IMR-90 (cell line): ENCODE results near the gene ZNF780B. TPM values are rescaled to one million over a fixed set of nuclear protein-coding genes. Genes with fewer than 3 reads are reported as not detected.

Experiments
- ATAC-seq: fragments of 200-7000 bp; cut with Tn5 transposase; 2 replicates; pipeline ENCODE4 v1.9.1; 2020; ENCODE audit warnings: low read depth, mild to moderate bottlenecking, moderate library complexity
- BruUV-seq: library from RNA; stranded (reverse); fragments of 400-500 nt; replicated peaks from 2 replicates; lab custom pipeline; 2021; lab: Mats Ljungman, UMichigan
- CTCF ChIA-PET: fragments of 300-600 bp; formaldehyde crosslinking; extraction: SDS; loops from one replicate; lab custom pipeline; 2021; ENCODE audit warnings: antibody characterized with exemption; lab: Yijun Ruan, JAX
- POLR2A ChIA-PET: fragments of 300-600 bp; sonication (Branson Sonifier 250); formaldehyde crosslinking; loops from one replicate; lab custom pipeline; 2022; ENCODE audit warnings: antibody characterized with exemption; ENCODE audit not compliant: unreplicated experiment; lab: Charles Lee
- DNase-seq: peaks from one replicate; pipeline ENCODE4 v3.0.0; 2013
- H2AFZ ChIP-seq: replicated peaks from 2 replicates; pipeline ENCODE3; 2013; ENCODE audit warnings: low read length, mild to moderate bottlenecking; ENCODE audit not compliant: poor library complexity
- H2AK5ac ChIP-seq: 2 replicates; pipeline ENCODE4 v1.6.1; 2013; ENCODE audit warnings: low read depth, low read length, inconsistent platforms
- H2AK9ac ChIP-seq: replicated peaks from 2 replicates; pipeline ENCODE3; 2013; ENCODE audit warnings: mild to moderate bottlenecking, low read depth, low read length, moderate library complexity; ENCODE audit not compliant: poor library complexity
- H2BK120ac ChIP-seq: 2 replicates; pipeline ENCODE4 v1.6.1; 2013; ENCODE audit warnings: low read depth, low read length, inconsistent platforms
- H2BK15ac ChIP-seq: 3 replicates; pipeline ENCODE4 v1.6.1; 2013; ENCODE audit warnings: low read depth, low read length, inconsistent platforms
- H2BK20ac ChIP-seq: 2 replicates; pipeline ENCODE4 v1.6.1; 2013; ENCODE audit warnings: low read depth, mild to moderate bottlenecking, inconsistent platforms, low read length, moderate library complexity
- H2BK5ac ChIP-seq: 2 replicates; pipeline ENCODE4 v1.6.1; 2013; ENCODE audit warnings: mild to moderate bottlenecking, low read depth, low read length, inconsistent platforms; ENCODE audit not compliant: poor library complexity, severe bottlenecking
- H3K14ac ChIP-seq: replicated peaks from 2 replicates; pipeline ENCODE4 v1.6.1; 2013; ENCODE audit warnings: low read depth, low read length, inconsistent platforms
- H3K18ac ChIP-seq: 2 replicates; pipeline ENCODE4 v1.6.1; 2013; ENCODE audit warnings: low read depth, low read length, control low read depth
- H3K23ac ChIP-seq: 2 replicates; pipeline ENCODE4 v1.6.1; 2013; ENCODE audit warnings: low read depth, low read length, inconsistent platforms
- H3K27ac ChIP-seq: 2 replicates; pipeline ENCODE4 v1.5.1; 2013; ENCODE audit warnings: mild to moderate bottlenecking, control low read depth, low read length; ENCODE audit not compliant: insufficient read depth
- H3K27me3 ChIP-seq: 2 replicates; pipeline ENCODE4 v1.6.1; 2013; ENCODE audit warnings: low read length; ENCODE audit not compliant: control insufficient read depth, insufficient read depth
- H3K36me3 ChIP-seq: 2 replicates; pipeline ENCODE4 v1.6.1; 2013; ENCODE audit warnings: low read length, mixed read lengths; ENCODE audit not compliant: control insufficient read depth, insufficient read depth
- H3K4ac ChIP-seq: 2 replicates; pipeline ENCODE4 v1.6.1; 2013; ENCODE audit warnings: low read depth, low read length, inconsistent platforms
- H3K4me1 ChIP-seq: 2 replicates; pipeline ENCODE4 v1.6.1; 2013; ENCODE audit warnings: low read length, mixed read lengths; ENCODE audit not compliant: control insufficient read depth, insufficient read depth
- H3K4me2 ChIP-seq: 2 replicates; pipeline ENCODE4 v1.6.1; 2013; ENCODE audit warnings: low read depth, mild to moderate bottlenecking, control low read depth, low read length, moderate library complexity
- H3K4me3 ChIP-seq: 2 replicates; pipeline ENCODE4 v1.5.1; 2013; ENCODE audit warnings: low read depth, mild to moderate bottlenecking, control low read depth, low read length, moderate library complexity; ENCODE audit not compliant: insufficient read depth
- H3K56ac ChIP-seq: 2 replicates; pipeline ENCODE4 v1.6.1; 2013; ENCODE audit warnings: low read length, inconsistent platforms; ENCODE audit not compliant: insufficient read depth; ENCODE audit errors: extremely low read depth
- H3K79me1 ChIP-seq, 2 experiments: 2 replicates each; pipeline ENCODE4 v1.6.1; 2013; ENCODE audit warnings: low read length in 2 of 2, inconsistent platforms in 1 of 2, low read depth in 1 of 2
- H3K9ac ChIP-seq: 2 replicates; pipeline ENCODE4 v1.6.1; 2013; ENCODE audit warnings: low read depth, low read length, control low read depth
- H3K9me1 ChIP-seq: 2 replicates; pipeline ENCODE4 v1.6.1; 2013; ENCODE audit warnings: low read length, inconsistent platforms; ENCODE audit not compliant: insufficient read depth
- H3K9me3 ChIP-seq: 2 replicates; pipeline ENCODE4 v1.6.1; 2013; ENCODE audit warnings: low read length; ENCODE audit not compliant: control insufficient read depth, insufficient read depth
- H4K20me1 ChIP-seq: 2 replicates; pipeline ENCODE4 v1.6.1; 2013; ENCODE audit warnings: low read length, inconsistent platforms; ENCODE audit not compliant: insufficient read depth
- H4K5ac ChIP-seq: 2 replicates; pipeline ENCODE4 v1.6.1; 2013; ENCODE audit warnings: mild to moderate bottlenecking, low read depth, low read length, control low read depth
- H4K8ac ChIP-seq, 2 experiments: 2 replicates each; pipeline ENCODE4 v1.6.1; 2013; ENCODE audit warnings: low read depth in 2 of 2, low read length in 2 of 2, control low read depth in 1 of 2, inconsistent platforms in 1 of 2
- H4K91ac ChIP-seq: 2 replicates; pipeline ENCODE4 v1.6.1; 2013; ENCODE audit warnings: low read depth, low read length, inconsistent platforms; ENCODE audit not compliant: insufficient read depth
- BHLHE40 ChIP-seq: fragments of 150-350 bp; IDR thresholded peaks from 2 replicates; pipeline ENCODE4 v1.6.1; 2016; ENCODE audit warnings: mild to moderate bottlenecking, low read depth, low read length
- CHD1 ChIP-seq: IDR thresholded peaks from 2 replicates; pipeline ENCODE4 v1.6.1; 2012; ENCODE audit warnings: low read depth, low read length, improper control_type of control experiment
- FOS ChIP-seq: fragments of 150-350 bp; IDR thresholded peaks from 2 replicates; pipeline ENCODE4 v1.6.1; 2016; ENCODE audit warnings: low read depth, low read length
- MAFK ChIP-seq: IDR thresholded peaks from 2 replicates; pipeline ENCODE4 v1.6.1; 2012; ENCODE audit warnings: low read depth, low read length, improper control_type of control experiment
- MAZ ChIP-seq: IDR thresholded peaks from 2 replicates; pipeline ENCODE4 v1.6.1; 2012; ENCODE audit warnings: low read depth, mild to moderate bottlenecking, low read length, improper control_type of control experiment, moderate library complexity, borderline replicate concordance
- POLR2A ChIP-seq: IDR thresholded peaks from 2 replicates; pipeline ENCODE4 v1.6.1; 2012; ENCODE audit warnings: mild to moderate bottlenecking, low read depth, low read length
- RFX5 ChIP-seq: IDR thresholded peaks from 2 replicates; pipeline ENCODE4 v1.8.0; 2012; ENCODE audit warnings: low read depth, mild to moderate bottlenecking, low read length, moderate library complexity
- USF2 ChIP-seq: fragments of 150-350 bp; IDR thresholded peaks from 2 replicates; pipeline ENCODE4 v1.6.1; 2017; ENCODE audit warnings: mild to moderate bottlenecking, antibody characterized with exemption, low read length, low read depth
- WGBS, 2 experiments: methylation state at CpG; one replicate each; pipeline versions ENCODE4 v1.1.5 to v1.1.7; 2013; ENCODE audit warnings: missing lambda C conversion rate in 2 of 2; ENCODE audit not compliant: insufficient read length in 1 of 2; ENCODE audit errors: extremely low coverage in 2 of 2; 5-methylcytosine and 5-hydroxymethylcytosine counted together
- dilution Hi-C: fragments of 300-500 bp; cut with HindIII; formaldehyde crosslinking; loops from one replicate; pipeline ENCODE4 v1.14.3; 2018; ENCODE audit warnings: low sequenced_read_pairs; ENCODE audit not compliant: unreplicated experiment
- in situ Hi-C: fragments of 300-500 bp; cut with MboI; formaldehyde crosslinking; loops from 3 replicates; pipeline ENCODE4 v1.14.3; 2019; ENCODE audit warnings: low sequenced_read_pairs, inconsistent platforms, mixed read lengths
- intact Hi-C: fragments of 100-400 bp; cut with micrococcal nuclease; formaldehyde crosslinking; loops from 2 replicates; pipeline ENCODE4 v1.10.0; 2022
- polyA plus RNA-seq, 3 experiments: library from polyadenylated mRNA; depleted of rRNA; stranded (reverse); fragments of >200 nt; gene quantifications; 2 replicates each; pipeline ENCODE4 v1.2.3, GENCODE V29; 2012; ENCODE audit warnings: low replicate concordance in 1 of 3
- total RNA-seq: library from RNA; depleted of rRNA; stranded (reverse); fragments of >200 nt; gene quantifications from 2 replicates; pipeline ENCODE4 v1.2.3, GENCODE V29; 2012

The ZNF780B gene
- total and polyA plus RNA-seq, 2 of the 4 experiments (the other 2 are of a cell fraction): 3.7 to 19.9 TPM

- no peak for ATAC-seq
- WGBS, 2 experiments: no CpG with 5 or more reads among the region's 4 CpGs
Measured at GRCh38 chr19:40013991-40014390, 42.0 kb downstream of the ZNF780B start.

More at GRCh38 chr19:40013991-40014390, 42.0 kb downstream of the ZNF780B start:
- no peak overlapping the region for H2BK20ac ChIP-seq
- H3K27ac ChIP-seq: no peak overlapping the region
- H2BK5ac ChIP-seq: no peak overlapping the region
- no peaks in the 10 kb centered on the region for H4K20me1 ChIP-seq
- no peak overlapping the region for H2BK120ac ChIP-seq
- no peak overlapping the region for H3K23ac ChIP-seq
- CTCF ChIA-PET: no interaction called here
- no peak overlapping the region for H4K91ac ChIP-seq
- H2BK15ac ChIP-seq: no peak overlapping the region
- H3K27me3 ChIP-seq: no peaks in the 10 kb centered on the region
- no peak overlapping the region for H3K4ac ChIP-seq
- H3K36me3 ChIP-seq: peaks cover 4% of the 10 kb centered on the region
- no peaks in the 10 kb centered on the region for H3K79me1 ChIP-seq
- no peak for DNase-seq
- H3K4me2 ChIP-seq: no peak overlapping the region
- H2AK5ac ChIP-seq: no peak overlapping the region
- no peak overlapping the region for H4K8ac ChIP-seq
- no peak for TF ChIP-seq MAFK
- no peak for TF ChIP-seq POLR2A
- TF ChIP-seq USF2: no peak
- no peak for TF ChIP-seq FOS
- TF ChIP-seq RFX5: no peak
- TF ChIP-seq CHD1: no peak
- TF ChIP-seq BHLHE40: no peak
- no peak for TF ChIP-seq MAZ
- H3K9me3 ChIP-seq: peaks cover 31% of the 10 kb centered on the region
- POLR2A ChIA-PET: no interaction called here
- no peak overlapping the region for H3K9ac ChIP-seq
- no peak overlapping the region for H3K4me3 ChIP-seq
- no peak overlapping the region for H2AFZ ChIP-seq
- no peaks in the 10 kb centered on the region for H3K9me1 ChIP-seq
- no peak overlapping the region for H4K5ac ChIP-seq
- no peak overlapping the region for H3K14ac ChIP-seq
- no peak overlapping the region for H3K56ac ChIP-seq
- no peak overlapping the region for H3K18ac ChIP-seq
- in situ Hi-C loops: no loop called here
- intact Hi-C loops: no loop called here
- no TSS peak for BruUV-seq
- dilution Hi-C loops: no loop called here
- no peaks in the 10 kb centered on the region for H3K4me1 ChIP-seq
- H2AK9ac ChIP-seq: no peak overlapping the region
